Cardiac muscle cell (in vitro differentiated cells and primary cell): ENCODE results near the gene GBF1. TPM values are rescaled to one million over a fixed set of nuclear protein-coding genes. Genes with fewer than 3 reads are reported as not detected.

Source experiments
- DNase-seq, 2 donors: peaks; one replicate each; pipeline versions ENCODE4 v3.0.0 to v3.0.0-alpha.2; 2010 to 2017; ENCODE audit warnings: low read depth in 1 of 2, low spot score in 1 of 2
- H3K27ac ChIP-seq: fragments of 200-600 bp; sonication (generic); 2 replicates; pipeline ENCODE4 v1.5.1; 2016
- H3K27me3 ChIP-seq: fragments of 200-600 bp; sonication (generic); 2 replicates; pipeline ENCODE4 v1.6.0; 2016; ENCODE audit warnings: control low read depth
- H3K36me3 ChIP-seq: fragments of 200-600 bp; sonication (generic); 2 replicates; pipeline ENCODE4 v1.5.1; 2016; ENCODE audit warnings: control low read depth
- H3K4me1 ChIP-seq: fragments of 200-600 bp; sonication (generic); 2 replicates; pipeline ENCODE4 v1.8.1; 2017; ENCODE audit warnings: low read depth, mild to moderate bottlenecking, mixed run types
- H3K4me3 ChIP-seq: fragments of 200-600 bp; sonication (generic); 2 replicates; pipeline ENCODE4 v1.5.1; 2016; ENCODE audit warnings: mild to moderate bottlenecking
- H3K9me3 ChIP-seq: fragments of 200-600 bp; sonication (generic); 2 replicates; pipeline ENCODE4 v1.5.1; 2017; ENCODE audit warnings: low read depth, mild to moderate bottlenecking, control low read depth
- polyA plus RNA-seq: library from polyadenylated mRNA; unstranded; fragments of >200 nt; fragmentation: Nextera tagmentation; extraction: Ambion mirVana; gene quantifications from 2 replicates; pipeline ENCODE4 v1.2.1, GENCODE V29; 2016
- total RNA-seq: library from RNA; depleted of rRNA; stranded (reverse); fragments of >200 nt; gene quantifications from 2 replicates; pipeline ENCODE4 v1.2.3, GENCODE V29; 2016
- TF ChIP-seq, protein P1 (sequence below): IDR thresholded peaks from 2 replicates; pipeline ENCODE4 v1.5.1; 2012; ENCODE audit warnings: low read depth, mild to moderate bottlenecking, low read length

The GBF1 gene
- total and polyA plus RNA-seq, 2 experiments from 2014 or later: 42.1 to 75.6 TPM

GRCh38 chr10:102235598-102235920, 9.8 kb upstream of the GBF1 start:
- TF ChIP-seq, protein P1, sequence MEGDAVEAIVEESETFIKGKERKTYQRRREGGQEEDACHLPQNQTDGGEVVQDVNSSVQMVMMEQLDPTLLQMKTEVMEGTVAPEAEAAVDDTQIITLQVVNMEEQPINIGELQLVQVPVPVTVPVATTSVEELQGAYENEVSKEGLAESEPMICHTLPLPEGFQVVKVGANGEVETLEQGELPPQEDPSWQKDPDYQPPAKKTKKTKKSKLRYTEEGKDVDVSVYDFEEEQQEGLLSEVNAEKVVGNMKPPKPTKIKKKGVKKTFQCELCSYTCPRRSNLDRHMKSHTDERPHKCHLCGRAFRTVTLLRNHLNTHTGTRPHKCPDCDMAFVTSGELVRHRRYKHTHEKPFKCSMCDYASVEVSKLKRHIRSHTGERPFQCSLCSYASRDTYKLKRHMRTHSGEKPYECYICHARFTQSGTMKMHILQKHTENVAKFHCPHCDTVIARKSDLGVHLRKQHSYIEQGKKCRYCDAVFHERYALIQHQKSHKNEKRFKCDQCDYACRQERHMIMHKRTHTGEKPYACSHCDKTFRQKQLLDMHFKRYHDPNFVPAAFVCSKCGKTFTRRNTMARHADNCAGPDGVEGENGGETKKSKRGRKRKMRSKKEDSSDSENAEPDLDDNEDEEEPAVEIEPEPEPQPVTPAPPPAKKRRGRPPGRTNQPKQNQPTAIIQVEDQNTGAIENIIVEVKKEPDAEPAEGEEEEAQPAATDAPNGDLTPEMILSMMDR: no peak
- Histone ChIP-seq H3K4me1 (peaks cover 28% of the 10 kb centered on the region), H3K27me3 (peaks cover 41% of the 10 kb centered on the region), H3K4me3 (no peak overlapping the region), H3K27ac (no peak overlapping the region), H3K9me3 (no peaks in the 10 kb centered on the region), H3K36me3 (no peaks in the 10 kb centered on the region)
- DNase-seq: no peak

DNA sequence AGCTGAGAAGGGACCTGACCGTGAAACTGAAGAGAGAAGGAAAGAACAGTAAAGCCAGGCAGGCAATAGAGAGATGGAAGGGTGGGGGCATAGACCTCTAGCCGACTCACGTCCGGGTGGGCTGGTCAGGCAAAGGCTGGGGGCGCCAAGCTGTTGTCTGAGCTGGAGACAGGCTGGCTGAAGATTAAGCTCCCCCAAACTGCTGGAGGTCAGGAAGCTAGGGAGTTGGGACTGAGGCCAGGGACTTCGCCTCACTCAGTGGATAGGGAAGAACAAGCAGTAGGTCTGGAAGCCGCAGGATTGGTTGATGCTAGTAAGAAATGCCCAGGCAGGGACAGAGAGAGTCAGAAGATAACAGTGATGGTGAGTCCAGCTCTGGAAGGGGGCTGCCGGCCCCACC, 9.3 kb upstream of the GBF1 start:
- peaks cover 40% of the 10 kb centered on the region for H3K27me3 ChIP-seq
- DNase-seq: peak in 1 of 2 donors; percentile 14

GRCh38 chr10:102237711-102238252, 7.5 kb upstream of the GBF1 start:
- Histone ChIP-seq H3K4me3 (no peak overlapping the region), H3K27me3 (peaks cover 31% of the 10 kb centered on the region), H3K27ac (no peak overlapping the region), H3K9me3 (no peaks in the 10 kb centered on the region), H3K4me1 (peaks cover 31% of the 10 kb centered on the region), H3K36me3 (no peaks in the 10 kb centered on the region)
- TF ChIP-seq, protein P1: no peak
- no peak for DNase-seq

More for the DNA sequence above, 9.3 kb upstream of the GBF1 start:
- Histone ChIP-seq H3K4me1 (peaks cover 31% of the 10 kb centered on the region), H3K4me3 (no peak overlapping the region), H3K36me3 (no peaks in the 10 kb centered on the region), H3K27ac (no peak overlapping the region), H3K9me3 (no peaks in the 10 kb centered on the region)
- TF ChIP-seq, protein P1: no peak

GRCh38 chr10:102240467-102241031, 4.8 kb upstream of the GBF1 start:
- peaks cover 34% of the 10 kb centered on the region for H3K27me3 ChIP-seq
- TF ChIP-seq, protein P1: no peak
- H3K27ac ChIP-seq: no peak overlapping the region

DNA sequence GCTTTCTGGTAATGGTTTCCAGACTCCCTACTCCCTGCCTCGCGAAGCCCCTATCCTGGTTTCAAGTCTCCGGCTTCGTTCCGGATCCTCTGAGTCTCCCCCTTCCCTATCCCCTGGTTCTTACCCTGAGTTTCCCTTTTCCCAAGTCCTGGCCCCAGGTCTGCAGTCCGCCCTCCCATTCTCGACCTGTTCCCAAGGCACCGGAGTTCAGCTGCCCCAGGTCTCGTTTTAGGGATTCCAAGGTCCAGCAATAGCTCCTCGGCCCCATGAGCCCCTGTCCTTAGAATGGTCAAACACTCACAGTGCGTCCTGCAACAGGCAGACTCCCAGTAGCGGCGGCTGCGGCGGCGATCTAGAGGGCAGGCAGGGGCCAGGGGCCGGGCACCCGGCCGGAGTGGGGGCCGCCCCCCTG, 4.3 kb upstream of the GBF1 start:
- TF ChIP-seq, protein P1: no peak
- Histone ChIP-seq H3K27ac (no peak overlapping the region), H3K27me3 (peaks cover 34% of the 10 kb centered on the region), H3K4me1 (peaks cover 21% of the 10 kb centered on the region), H3K36me3 (no peaks in the 10 kb centered on the region), H3K4me3 (peak overlapping the region; percentile 46), H3K9me3 (no peaks in the 10 kb centered on the region)
- no peak for DNase-seq

More at GRCh38 chr10:102240467-102241031, 4.8 kb upstream of the GBF1 start:
- Histone ChIP-seq H3K4me3 (peak overlapping the region; percentile 46), H3K9me3 (no peaks in the 10 kb centered on the region), H3K36me3 (no peaks in the 10 kb centered on the region), H3K4me1 (peaks cover 26% of the 10 kb centered on the region)
- peak in 1 of 2 donors; percentile 15 for DNase-seq
